Retinal pigment epithelial cell (primary cell): ENCODE data around the gene SYNGR1.

ENCODE experiments used
- DNase-seq: peaks from one replicate; pipeline ENCODE4 v3.0.0-alpha.2; 2010; ENCODE audit warnings: low read depth
- H3K4me3 ChIP-seq: 2 replicates; pipeline ENCODE4 v1.5.1; 2011; ENCODE audit warnings: mild to moderate bottlenecking, low read length, control low read depth, moderate library complexity
- CTCF ChIP-seq: conservative IDR thresholded peaks from 2 replicates; pipeline ENCODE4 v1.5.1; 2011; ENCODE audit warnings: low read depth, low read length, control low read depth, inconsistent platforms

Gene SYNGR1

GRCh38 chr22:39432361-39432811 lies 82.6 kb downstream of the SYNGR1 start:
- no peak overlapping the region for H3K4me3 ChIP-seq
- no peak for DNase-seq
- TF ChIP-seq CTCF, result no peak

- no peak overlapping the region for H3K4me3 ChIP-seq
- no peak for DNase-seq
- TF ChIP-seq CTCF, result no peak
Observed at GRCh38 chr22:39433476-39434242, 83.9 kb downstream of the SYNGR1 start.

- DNase-seq, result no peak
- H3K4me3 ChIP-seq, result no peak overlapping the region
- TF ChIP-seq CTCF, result no peak
Observed at GRCh38 chr22:39434243-39434653, 84.5 kb downstream of the SYNGR1 start.

GRCh38 chr22:39434721-39435120 lies 84.9 kb downstream of the SYNGR1 start:
- no peak for DNase-seq
- no peak overlapping the region for H3K4me3 ChIP-seq
- no peak for TF ChIP-seq CTCF
